Neutrophil (primary cell): Measurements from ENCODE around the gene CDK5R1.
"Not testable (repeated sequence)": the region's sequence is repeated elsewhere in the genome, so short reads cannot be mapped to it uniquely, and the experiment has no call there.

Experiments
- H3K27ac ChIP-seq: fragments of 200-600 bp; sonication (generic); 2 replicates; pipeline ENCODE4 v1.5.1; 2016; ENCODE audit warnings: mild to moderate bottlenecking, moderate library complexity
- H3K27me3 ChIP-seq: fragments of 200-600 bp; sonication (generic); 2 replicates; pipeline ENCODE4 v1.6.0; 2016; ENCODE audit warnings: mild to moderate bottlenecking
- H3K36me3 ChIP-seq: fragments of 200-600 bp; sonication (generic); 2 replicates; pipeline ENCODE4 v1.5.1; 2017
- H3K4me1 ChIP-seq, 2 experiments: fragments of 200-600 bp in 1 of 2; sonication (generic) in 1 of 2; 1 replicate in 1 of 2; 2 replicates in 1 of 2; pipeline versions ENCODE4 v1.5.1 to v1.6.1; 2013 to 2016; ENCODE audit warnings: low read depth in 1 of 2, low read length in 1 of 2, mild to moderate bottlenecking in 1 of 2, moderate library complexity in 1 of 2; ENCODE audit not compliant: control insufficient read depth in 1 of 2, insufficient read depth in 1 of 2
- H3K4me3 ChIP-seq, 2 experiments: fragments of 200-600 bp in 1 of 2; sonication (generic) in 1 of 2; 1 replicate in 1 of 2; 2 replicates in 1 of 2; pipeline ENCODE4 v1.5.1; 2013 to 2016; ENCODE audit warnings: low read depth in 1 of 2, low read length in 1 of 2, mild to moderate bottlenecking in 1 of 2, moderate library complexity in 1 of 2
- H3K9me3 ChIP-seq: fragments of 200-600 bp; sonication (generic); 2 replicates; pipeline ENCODE4 v1.5.1; 2016
- CTCF ChIP-seq: fragments of 200-600 bp; sonication (generic); IDR thresholded peaks from 2 replicates; pipeline ENCODE4 v1.5.1; 2016; ENCODE audit warnings: antibody characterized with exemption

The CDK5R1 gene

GRCh38 chr17:32523827-32524552, 37.2 kb downstream of the CDK5R1 start:
- TF ChIP-seq CTCF, result no peak
- peaks cover 9 to 13% of the 10 kb centered on the region in 2 experiments for H3K4me1 ChIP-seq

GRCh38 chr17:32524553-32524880, 37.7 kb downstream of the CDK5R1 start:
- H3K27me3 ChIP-seq, result peaks cover 85% of the 10 kb centered on the region
- not testable (repeated sequence) for H3K27ac ChIP-seq, H3K4me1 ChIP-seq, H3K36me3 ChIP-seq, H3K9me3 ChIP-seq, H3K4me3 ChIP-seq

More at GRCh38 chr17:32523827-32524552, 37.2 kb downstream of the CDK5R1 start:
- H3K36me3 ChIP-seq, result no peaks in the 10 kb centered on the region
- no peak overlapping the region for H3K27ac ChIP-seq
- H3K27me3 ChIP-seq, result peaks cover 85% of the 10 kb centered on the region
- no peak overlapping the region for H3K4me3 ChIP-seq
- no peaks in the 10 kb centered on the region for H3K9me3 ChIP-seq

- H3K27ac ChIP-seq, result no peak overlapping the region
- H3K9me3 ChIP-seq, result no peaks in the 10 kb centered on the region
- H3K36me3 ChIP-seq, result no peaks in the 10 kb centered on the region
- TF ChIP-seq CTCF, result no peak
- H3K27me3 ChIP-seq, result peaks cover 85% of the 10 kb centered on the region
- no peak overlapping the region for H3K4me3 ChIP-seq
- peaks cover 2% of the 10 kb centered on the region in 2 experiments for H3K4me1 ChIP-seq
Measured at GRCh38 chr17:32525122-32525521, 38.3 kb downstream of the CDK5R1 start.

DNA sequence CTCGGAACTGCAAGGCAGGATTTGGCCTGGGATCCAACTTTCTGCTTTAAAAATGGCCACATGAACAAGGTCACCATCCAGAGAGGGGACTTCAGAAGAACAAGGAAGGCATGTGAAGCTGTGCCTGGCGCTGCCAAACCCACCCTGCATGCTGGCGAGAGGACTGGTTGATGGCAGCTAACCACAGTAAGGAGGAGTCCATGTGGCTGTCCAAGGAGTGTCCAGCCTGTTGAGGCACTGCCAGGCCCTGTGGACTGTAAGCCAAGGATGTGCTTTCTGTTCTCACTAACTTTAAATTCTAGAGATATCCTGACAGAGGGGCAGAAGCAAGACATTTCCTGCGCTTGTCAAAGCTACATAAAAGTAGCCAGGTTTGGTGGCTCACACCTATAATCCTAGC, 40.4 kb downstream of the CDK5R1 start:
- no peak overlapping the region for H3K27ac ChIP-seq
- H3K4me3 ChIP-seq, result no peak overlapping the region
- TF ChIP-seq CTCF, result no peak
- H3K9me3 ChIP-seq, result no peaks in the 10 kb centered on the region
- H3K4me1 ChIP-seq, result no peaks in the 10 kb centered on the region
- no peaks in the 10 kb centered on the region for H3K36me3 ChIP-seq
- peaks cover 66% of the 10 kb centered on the region for H3K27me3 ChIP-seq

DNA sequence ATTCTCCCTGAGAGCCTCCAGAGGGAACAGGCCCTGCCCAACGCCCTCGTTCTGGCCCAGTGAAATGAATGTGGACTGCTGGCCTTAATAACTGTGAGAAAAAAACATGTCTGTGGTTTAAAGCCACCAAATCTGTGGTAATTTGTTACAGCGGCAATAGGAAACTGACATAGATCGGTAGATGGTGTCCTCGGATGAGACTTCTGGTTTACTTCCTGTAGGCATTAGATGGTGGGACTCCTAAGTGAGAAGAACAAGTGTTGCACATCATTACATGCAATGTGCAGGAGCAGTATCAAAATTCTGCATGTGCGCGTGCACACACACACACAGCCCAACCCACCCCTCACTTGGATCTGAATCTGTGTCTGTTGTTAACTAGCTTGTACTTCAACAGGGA, 42.0 kb downstream of the CDK5R1 start:
- TF ChIP-seq CTCF, result no peak
- Histone ChIP-seq H3K4me1 (no peaks in the 10 kb centered on the region), H3K27ac (no peak overlapping the region), H3K4me3 (no peak overlapping the region), H3K27me3 (peaks cover 51% of the 10 kb centered on the region), H3K36me3 (no peaks in the 10 kb centered on the region), H3K9me3 (no peaks in the 10 kb centered on the region)

GRCh38 chr17:32529604-32530003, 42.8 kb downstream of the CDK5R1 start:
- no peak for TF ChIP-seq CTCF
- Histone ChIP-seq H3K4me3 (no peak overlapping the region), H3K9me3 (no peaks in the 10 kb centered on the region), H3K27ac (no peak overlapping the region), H3K27me3 (peaks cover 52% of the 10 kb centered on the region), H3K4me1 (no peaks in the 10 kb centered on the region), H3K36me3 (no peaks in the 10 kb centered on the region)
